VCaP (cell line): Measurements from ENCODE around the gene MUSTN1.

Source experiments
- H3K27ac ChIP-seq: fragments of 450-650 bp; 2 replicates; pipeline ENCODE4 v1.5.1; 2017
- TF ChIP-seq, protein P1 (sequence below): fragments of 450-650 bp; conservative IDR thresholded peaks from 2 replicates; pipeline ENCODE4 v1.5.1; 2017; ENCODE audit warnings: mild to moderate bottlenecking, moderate library complexity

Gene MUSTN1

DNA sequence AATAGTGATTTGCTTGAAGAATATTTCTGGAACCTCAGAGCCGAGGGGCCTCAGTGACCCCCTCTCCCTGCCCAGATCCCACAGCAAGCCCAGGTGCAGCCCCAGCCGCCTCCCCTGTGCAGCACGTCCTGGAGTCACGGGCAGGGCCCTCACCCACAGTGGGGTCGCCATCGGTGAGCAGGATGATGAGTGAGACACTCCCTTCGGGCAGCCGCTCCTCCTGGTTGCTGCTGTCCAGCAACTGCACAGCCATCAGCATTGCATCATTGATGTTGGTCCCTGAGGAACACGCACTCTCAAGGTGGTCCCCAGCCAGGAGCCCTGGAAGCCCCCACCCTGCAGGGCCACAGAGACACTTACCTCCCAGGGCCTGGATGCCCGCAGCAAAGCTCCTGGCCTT lies 10.8 kb downstream of the MUSTN1 start:
- no peak overlapping the region for H3K27ac ChIP-seq
- TF ChIP-seq, protein P1, sequence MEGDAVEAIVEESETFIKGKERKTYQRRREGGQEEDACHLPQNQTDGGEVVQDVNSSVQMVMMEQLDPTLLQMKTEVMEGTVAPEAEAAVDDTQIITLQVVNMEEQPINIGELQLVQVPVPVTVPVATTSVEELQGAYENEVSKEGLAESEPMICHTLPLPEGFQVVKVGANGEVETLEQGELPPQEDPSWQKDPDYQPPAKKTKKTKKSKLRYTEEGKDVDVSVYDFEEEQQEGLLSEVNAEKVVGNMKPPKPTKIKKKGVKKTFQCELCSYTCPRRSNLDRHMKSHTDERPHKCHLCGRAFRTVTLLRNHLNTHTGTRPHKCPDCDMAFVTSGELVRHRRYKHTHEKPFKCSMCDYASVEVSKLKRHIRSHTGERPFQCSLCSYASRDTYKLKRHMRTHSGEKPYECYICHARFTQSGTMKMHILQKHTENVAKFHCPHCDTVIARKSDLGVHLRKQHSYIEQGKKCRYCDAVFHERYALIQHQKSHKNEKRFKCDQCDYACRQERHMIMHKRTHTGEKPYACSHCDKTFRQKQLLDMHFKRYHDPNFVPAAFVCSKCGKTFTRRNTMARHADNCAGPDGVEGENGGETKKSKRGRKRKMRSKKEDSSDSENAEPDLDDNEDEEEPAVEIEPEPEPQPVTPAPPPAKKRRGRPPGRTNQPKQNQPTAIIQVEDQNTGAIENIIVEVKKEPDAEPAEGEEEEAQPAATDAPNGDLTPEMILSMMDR = no peak

DNA sequence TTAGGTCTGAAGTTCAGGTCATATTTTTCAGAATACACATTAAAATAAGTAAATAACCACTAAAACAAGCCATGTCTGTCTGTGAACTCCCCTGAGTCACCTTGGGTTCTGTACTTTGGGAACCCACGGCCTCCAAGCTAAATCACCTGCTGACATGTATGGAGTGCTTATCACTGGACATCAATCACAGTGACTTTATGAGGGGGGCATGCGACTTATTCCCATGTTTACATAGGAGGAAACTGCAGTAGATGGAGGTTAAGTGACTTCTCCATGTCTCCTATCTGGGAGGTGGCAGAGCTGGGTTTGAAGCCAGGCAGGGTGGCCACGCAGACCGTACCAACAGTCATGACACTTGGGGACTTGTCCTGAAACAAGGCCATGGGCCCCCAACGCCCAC lies 12.5 kb downstream of the MUSTN1 start:
- no peak overlapping the region for H3K27ac ChIP-seq
- TF ChIP-seq, protein P1 = no peak

DNA sequence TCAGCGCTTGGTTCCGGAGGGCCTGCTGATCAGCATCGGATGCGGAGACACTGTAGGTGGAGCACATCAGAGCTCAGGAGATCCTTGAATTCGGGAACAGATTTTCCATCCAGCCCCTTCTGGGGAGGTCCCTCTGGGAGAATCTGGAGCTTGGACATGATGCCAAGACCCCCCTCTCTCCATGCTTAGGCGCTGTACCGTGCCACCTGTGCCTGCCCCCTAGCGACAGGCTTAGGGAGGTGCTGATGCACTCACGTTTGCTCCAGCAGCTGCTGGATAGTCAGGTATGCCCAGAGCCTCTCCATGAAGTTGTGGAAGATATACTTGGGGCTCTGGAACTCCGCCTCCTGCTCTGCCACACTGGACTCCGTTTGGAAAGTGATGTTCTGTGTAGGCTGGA lies 14.1 kb downstream of the MUSTN1 start:
- TF ChIP-seq, protein P1 = no peak; the same call in 1 of the 2 replicates
- H3K27ac ChIP-seq = no peak overlapping the region

DNA sequence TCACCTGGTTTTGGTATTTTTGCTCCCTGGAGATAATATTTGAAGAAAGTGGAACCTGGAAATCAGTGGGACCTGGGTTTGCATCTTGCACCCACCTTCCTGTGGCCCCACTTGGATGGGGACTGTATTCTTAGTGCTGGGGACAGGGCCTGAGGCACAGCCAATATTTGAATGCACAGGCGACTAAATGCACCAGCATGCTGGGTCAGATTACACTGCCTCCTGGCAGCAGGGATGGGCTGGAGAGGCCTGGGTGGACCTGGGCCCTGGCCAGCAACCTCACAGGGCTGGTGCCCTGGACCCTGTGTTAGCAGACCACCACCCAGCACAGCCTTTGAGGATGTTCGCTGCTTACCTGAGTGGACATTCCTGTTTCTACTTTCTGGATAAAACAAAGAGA lies 14.9 kb downstream of the MUSTN1 start:
- H3K27ac ChIP-seq = no peak overlapping the region
- TF ChIP-seq, protein P1 = no peak

DNA sequence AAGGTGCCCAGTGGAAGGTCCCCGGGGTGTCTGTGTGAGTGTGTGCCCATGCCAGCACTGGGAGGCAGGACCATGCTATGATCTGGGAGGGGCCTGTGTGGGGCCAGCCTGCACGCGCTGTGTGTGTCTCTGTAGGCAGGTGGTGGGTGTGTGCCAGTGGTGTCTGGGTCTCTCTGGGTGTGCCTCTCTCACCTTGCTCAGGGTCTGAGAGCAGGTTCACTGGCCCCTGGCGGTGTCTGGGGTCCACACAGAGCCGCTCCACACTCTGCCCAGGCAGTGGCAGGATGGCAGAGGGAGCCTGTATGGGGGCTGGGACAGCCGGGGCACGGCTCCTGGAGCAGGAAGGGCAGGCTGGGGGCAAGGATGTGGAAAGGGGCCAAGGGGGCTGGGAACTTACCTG lies 17.0 kb downstream of the MUSTN1 start:
- TF ChIP-seq, protein P1 = no peak
- no peak overlapping the region for H3K27ac ChIP-seq

DNA sequence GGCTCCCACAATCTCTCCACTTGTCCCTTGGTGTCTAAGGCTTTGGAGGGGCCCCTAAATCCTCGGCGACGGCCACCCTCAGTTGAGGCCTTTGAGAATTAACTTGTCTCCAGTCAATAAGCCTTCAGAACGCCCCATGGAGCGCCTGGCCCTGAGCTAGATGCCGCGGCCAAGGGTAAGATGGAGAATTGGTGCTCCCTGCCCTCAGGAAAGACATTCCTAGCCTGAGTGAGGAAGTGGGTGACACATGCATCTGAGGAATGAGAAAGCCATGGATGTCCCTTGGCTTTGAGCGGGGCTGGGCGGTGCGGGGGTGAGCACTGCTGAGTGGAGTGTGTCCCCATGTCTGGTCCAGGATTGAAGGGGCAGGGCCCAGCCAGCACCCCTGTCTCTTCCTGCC lies 17.6 kb downstream of the MUSTN1 start:
- TF ChIP-seq, protein P1 = no peak
- no peak overlapping the region for H3K27ac ChIP-seq

DNA sequence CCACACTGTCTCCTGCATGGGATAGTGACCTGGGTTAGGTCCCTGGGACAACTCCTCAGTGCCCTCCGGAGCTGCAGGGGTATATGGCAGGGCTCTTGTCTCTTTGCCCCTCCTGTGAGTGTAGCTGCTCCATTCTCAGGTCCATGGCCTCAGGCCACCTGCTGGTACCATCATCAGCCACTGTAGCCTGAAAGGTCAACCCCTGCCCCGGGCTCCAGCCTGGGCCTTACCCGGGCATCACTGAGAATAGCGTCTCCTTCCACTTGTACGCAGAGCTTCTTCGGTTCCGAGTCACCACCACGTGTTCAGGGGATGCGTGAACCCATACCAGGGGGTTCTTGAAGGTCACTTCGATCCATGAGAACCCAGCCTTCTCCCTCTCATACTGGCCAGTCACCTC lies 18.2 kb downstream of the MUSTN1 start:
- H3K27ac ChIP-seq = no peak overlapping the region
- TF ChIP-seq, protein P1 = no peak

DNA sequence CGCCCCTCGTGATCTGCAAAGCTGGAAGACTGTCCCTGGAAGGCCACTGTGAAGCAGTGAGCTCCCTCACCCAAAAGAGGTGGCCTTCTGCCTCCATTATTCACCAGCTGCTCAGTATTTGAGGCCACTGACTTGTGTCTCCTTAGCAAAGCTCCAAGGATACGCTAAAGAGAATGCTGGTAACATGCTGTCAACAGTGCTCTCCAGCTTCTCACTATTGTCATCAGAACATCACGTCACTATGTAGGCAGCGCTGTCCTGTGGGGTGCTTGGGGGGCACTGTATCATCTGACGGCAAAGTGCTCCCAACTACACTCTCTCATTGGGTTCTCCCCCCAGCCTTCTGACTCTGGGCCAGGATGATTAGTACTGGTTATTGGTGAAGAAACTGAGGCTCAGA lies 18.6 kb downstream of the MUSTN1 start:
- H3K27ac ChIP-seq = no peak overlapping the region
- TF ChIP-seq, protein P1 = no peak
